H1 (cell line): ENCODE results near the gene BTBD7. TPM values are rescaled to one million over a fixed set of nuclear protein-coding genes. Genes with fewer than 3 reads are reported as not detected.

ENCODE experiments used
- CTCF ChIA-PET: fragments of 300-600 bp; sonication (Branson Sonifier 250); formaldehyde crosslinking; loops from one replicate; lab custom pipeline; 2021; ENCODE audit not compliant: partially characterized antibody; lab: Charles Lee
- POLR2A ChIA-PET: fragments of 300-600 bp; sonication (Branson Sonifier 250); formaldehyde crosslinking; loops from one replicate; lab custom pipeline; 2021; ENCODE audit warnings: inconsistent platforms; ENCODE audit not compliant: partially characterized antibody; lab: Charles Lee
- DNase-seq, 2 experiments: peaks; one replicate each; pipeline versions ENCODE4 v3.0.0 to v3.0.0-alpha.2; 2010 to 2022; ENCODE audit warnings: low spot score in 2 of 2, low read depth in 1 of 2, mixed read lengths in 1 of 2
- FAIRE-seq: peaks from 2 replicates; lab custom pipeline; 2011; peaks lifted over from hg19 to GRCh38; lab: Jason Lieb, UNC
- H2AFZ ChIP-seq: 2 replicates; pipeline ENCODE4 v1.8.1; 2012; ENCODE audit warnings: low read length, inconsistent platforms
- H2AK5ac ChIP-seq: 2 replicates; pipeline ENCODE4 v1.6.1; 2013; ENCODE audit warnings: low read depth, low read length
- H2BK120ac ChIP-seq: replicated peaks from 2 replicates; pipeline ENCODE3; 2013; ENCODE audit warnings: low read depth, low read length, inconsistent platforms
- H2BK12ac ChIP-seq: 2 replicates; pipeline ENCODE4 v1.6.1; 2013; ENCODE audit warnings: low read depth, low read length
- H2BK15ac ChIP-seq: 2 replicates; pipeline ENCODE4 v1.6.1; 2013; ENCODE audit warnings: low read length
- H2BK20ac ChIP-seq: 2 replicates; pipeline ENCODE4 v1.6.1; 2013; ENCODE audit warnings: low read length
- H2BK5ac ChIP-seq: 2 replicates; pipeline ENCODE4 v1.6.1; 2013; ENCODE audit warnings: low read depth, low read length
- H3K14ac ChIP-seq: 2 replicates; pipeline ENCODE4 v1.6.1; 2013; ENCODE audit warnings: inconsistent platforms; ENCODE audit not compliant: insufficient read length
- H3K18ac ChIP-seq: 2 replicates; pipeline ENCODE4 v1.6.1; 2013; ENCODE audit warnings: low read length; ENCODE audit errors: extremely low read depth
- H3K23ac ChIP-seq: 2 replicates; pipeline ENCODE4 v1.6.1; 2013; ENCODE audit warnings: inconsistent platforms; ENCODE audit not compliant: insufficient read length
- H3K23me2 ChIP-seq: 2 replicates; pipeline ENCODE4 v1.6.1; 2013; ENCODE audit warnings: low read depth, low read length
- H3K27ac ChIP-seq: 2 replicates; pipeline ENCODE4 v1.6.1; 2011; ENCODE audit warnings: low read depth, low read length, inconsistent platforms
- H3K27me3 ChIP-seq, 4 experiments: replicated peaks in 1 of 4; 1 replicate in 1 of 4; 2 replicates in 3 of 4; pipeline versions ENCODE4 v1.6.1 to v1.8.1; 2011 to 2013; ENCODE audit warnings: low read length in 3 of 4, mild to moderate bottlenecking in 3 of 4, inconsistent platforms in 2 of 4, mixed read lengths in 2 of 4, moderate library complexity in 1 of 4; ENCODE audit not compliant: control insufficient read depth in 3 of 4, insufficient read depth in 3 of 4; ENCODE audit errors: extremely low read depth in 1 of 4
- H3K36me3 ChIP-seq, 4 experiments: 2 replicates each; pipeline versions ENCODE4 v1.6.1 to v1.8.1; 2011 to 2013; ENCODE audit warnings: mild to moderate bottlenecking in 4 of 4, low read length in 3 of 4, moderate library complexity in 2 of 4, control low read depth in 1 of 4, inconsistent platforms in 1 of 4; ENCODE audit not compliant: insufficient read depth in 4 of 4, control insufficient read depth in 2 of 4
- H3K4ac ChIP-seq: replicated peaks from 2 replicates; pipeline ENCODE3; 2013; ENCODE audit warnings: low read length, low read depth, mixed read lengths, inconsistent platforms; ENCODE audit not compliant: insufficient read length
- H3K4me1 ChIP-seq, 4 experiments: replicated peaks in 1 of 4; 1 replicate in 1 of 4; 2 replicates in 3 of 4; pipeline versions ENCODE4 v1.6.1 to v1.8.1; 2011 to 2013; ENCODE audit warnings: low read length in 3 of 4, inconsistent platforms in 2 of 4, mixed read lengths in 1 of 4; ENCODE audit not compliant: insufficient read depth in 4 of 4, control insufficient read depth in 3 of 4
- H3K4me2 ChIP-seq, 2 experiments: 2 replicates each; pipeline versions ENCODE4 v1.6.1 to v1.8.1; 2011 to 2013; ENCODE audit warnings: low read depth in 2 of 2, low read length in 2 of 2, control low read depth in 1 of 2, inconsistent platforms in 1 of 2, mild to moderate bottlenecking in 1 of 2; ENCODE audit not compliant: insufficient read depth in 1 of 2
- H3K4me3 ChIP-seq, 4 experiments: fragments of 200-600, 300-600 bp in 1 of 4; sonication (generic), shearing (Covaris generic), sonication (Bioruptor Twin) in 1 of 4; 2 replicates each; pipeline versions ENCODE4 v1.5.1 to v1.8.1; 2011 to 2016; ENCODE audit warnings: low read length in 4 of 4, low read depth in 3 of 4, control low read depth in 2 of 4, inconsistent platforms in 2 of 4, mild to moderate bottlenecking in 2 of 4, mixed read lengths in 1 of 4, moderate library complexity in 1 of 4; ENCODE audit not compliant: insufficient read depth in 2 of 4; ENCODE audit errors: extremely low read depth in 1 of 4
- H3K56ac ChIP-seq: replicated peaks from 2 replicates; pipeline ENCODE3; 2013; ENCODE audit warnings: low read depth, mild to moderate bottlenecking, mixed read lengths, low read length, inconsistent platforms; ENCODE audit not compliant: insufficient read length
- H3K79me1 ChIP-seq: 2 replicates; pipeline ENCODE4 v1.6.1; 2013; ENCODE audit warnings: low read depth, low read length, control low read depth
- H3K79me2 ChIP-seq, 2 experiments: 2 replicates each; pipeline versions ENCODE4 v1.6.1 to v1.8.1; 2012 to 2013; ENCODE audit warnings: low read length in 2 of 2, mild to moderate bottlenecking in 2 of 2, inconsistent platforms in 1 of 2; ENCODE audit not compliant: insufficient read depth in 2 of 2, control insufficient read depth in 1 of 2
- H3K9ac ChIP-seq, 4 experiments: replicated peaks in 1 of 4; 1 replicate in 1 of 4; 2 replicates in 3 of 4; pipeline versions ENCODE4 v1.6.1 to v1.8.1; 2011 to 2013; ENCODE audit warnings: low read depth in 3 of 4, low read length in 3 of 4, control low read depth in 2 of 4, mild to moderate bottlenecking in 2 of 4, moderate library complexity in 2 of 4, inconsistent platforms in 1 of 4; ENCODE audit errors: extremely low read depth in 1 of 4
- H3K9me3 ChIP-seq, 2 experiments: 2 replicates each; pipeline versions ENCODE4 v1.6.1 to v1.8.1; 2012 to 2013; ENCODE audit warnings: mild to moderate bottlenecking in 2 of 2, moderate library complexity in 2 of 2, control low read depth in 1 of 2, inconsistent platforms in 1 of 2, low read depth in 1 of 2, low read length in 1 of 2, mixed read lengths in 1 of 2; ENCODE audit not compliant: insufficient read depth in 2 of 2
- H4K20me1 ChIP-seq, 2 experiments: replicated peaks in 1 of 2; 2 replicates each; pipeline versions ENCODE3 to v1.8.1; 2011 to 2013; ENCODE audit warnings: inconsistent platforms in 2 of 2, low read length in 2 of 2, mild to moderate bottlenecking in 1 of 2; ENCODE audit not compliant: insufficient read depth in 2 of 2, control insufficient read depth in 1 of 2
- H4K5ac ChIP-seq: 2 replicates; pipeline ENCODE4 v1.6.1; 2013; ENCODE audit warnings: low read length, low read depth, mixed read lengths, inconsistent platforms; ENCODE audit not compliant: insufficient read length
- H4K8ac ChIP-seq: 2 replicates; pipeline ENCODE4 v1.8.0; 2013; ENCODE audit warnings: mild to moderate bottlenecking, moderate library complexity, low read length, inconsistent platforms; ENCODE audit not compliant: insufficient read depth; ENCODE audit errors: extremely low read depth
- H4K91ac ChIP-seq: replicated peaks from 2 replicates; pipeline ENCODE3; 2013; ENCODE audit warnings: low read length, mixed read lengths, inconsistent platforms; ENCODE audit not compliant: insufficient read length
- SIRT6 ChIP-seq: IDR thresholded peaks from one replicate; pipeline ENCODE4 v1.7.1; 2012; ENCODE audit warnings: low read length, inconsistent platforms
- WGBS, 2 experiments: shearing (Covaris generic) in 1 of 2; methylation state at CpG; one replicate each; pipeline versions ENCODE4 v1.1.6 to v1.1.7; 2013 to 2015; ENCODE audit warnings: low lambda C conversion rate in 2 of 2, mixed read lengths in 2 of 2, inconsistent platforms in 1 of 2, low coverage in 1 of 2, missing lambda C conversion rate in 1 of 2; ENCODE audit not compliant: insufficient replicate concordance in 2 of 2, insufficient coverage in 1 of 2, insufficient read length in 1 of 2; ENCODE audit errors: extremely low coverage in 1 of 2, missing lambda C conversion rate in 1 of 2; 5-methylcytosine and 5-hydroxymethylcytosine counted together
- polyA plus RNA-seq, 7 experiments: library from polyadenylated mRNA; depleted of rRNA in 3 of 7; stranded (reverse) in 5 of 7; unstranded in 2 of 7; fragments of >200 nt in 5 of 7; fragments of 200-250 nt in 2 of 7; gene quantifications; 1 replicate in 5 of 7; 2 replicates in 1 of 7; 4 replicates in 1 of 7; pipeline versions ENCODE4 v1.2.1 to v1.2.3, GENCODE V29; 2011 to 2013; ENCODE audit warnings: missing spikeins in 2 of 7, mixed read lengths in 2 of 7
- total RNA-seq: library from RNA; stranded (reverse); fragmentation: NEBNext Ultra II Directional; extraction: Animal tissue kit (Norgen Biotek cat#: 25700); gene quantifications from 2 replicates; pipeline ENCODE4 v1.2.1, GENCODE V29; 2021

The BTBD7 gene
- total and polyA plus RNA-seq, 2 of the 8 experiments (the other 6 are each of a cell fraction or from before 2014, with no cell fraction given): 12.1 to 46.1 TPM

DNA sequence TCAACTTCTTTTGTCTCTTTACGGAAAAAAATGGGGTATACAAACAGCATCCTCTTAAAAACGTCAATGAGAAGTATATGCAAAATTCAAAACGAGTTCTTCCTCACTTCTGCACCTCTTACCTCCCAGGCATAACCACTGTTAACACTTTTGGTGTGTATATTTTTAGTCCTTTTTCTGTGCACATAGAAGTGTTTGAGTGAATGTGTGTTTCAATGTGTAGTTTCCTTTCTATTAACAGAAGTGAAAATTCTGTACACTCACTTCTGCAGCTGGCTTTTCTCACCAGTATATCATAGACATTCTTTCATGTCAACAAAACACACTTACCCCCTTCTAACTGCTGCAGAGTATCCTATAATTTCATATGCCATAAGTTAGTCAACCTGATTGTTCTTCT lies 120.4 kb downstream of the BTBD7 start:
- Histone ChIP-seq H2BK20ac (no peak overlapping the region), H3K79me2 (peaks cover 0 to 10% of the 10 kb centered on the region in 2 experiments; a peak in 1 of 4 replicates), H3K18ac (no peak overlapping the region), H4K91ac (no peak overlapping the region), H2BK5ac (no peak overlapping the region), H4K5ac (no peak overlapping the region), H3K27me3 (no peaks in the 10 kb centered on the region), H3K14ac (no peak overlapping the region), H3K36me3 (peaks cover 4 to 25% (median 10%) of the 10 kb centered on the region in 4 experiments; a peak in 7 of 8 replicates), H3K4me2 (no peak overlapping the region), H2BK12ac (no peak overlapping the region), H2BK15ac (no peak overlapping the region), H4K8ac (no peak overlapping the region), H3K9ac (no peak overlapping the region), H3K4me3 (no peak overlapping the region), H2AK5ac (no peak overlapping the region), H3K56ac (no peak overlapping the region), H3K9me3 (no peaks in the 10 kb centered on the region), H3K4ac (no peak overlapping the region), H2AFZ (no peak overlapping the region), H2BK120ac (no peak overlapping the region), H3K79me1 (no peaks in the 10 kb centered on the region), H3K4me1 (peaks cover 0 to 6% (median 3%) of the 10 kb centered on the region in 4 experiments; a peak in 3 of 7 replicates), H4K20me1 (no peaks in the 10 kb centered on the region), H3K23ac (no peak overlapping the region), H3K27ac (no peak overlapping the region), H3K23me2 (peaks cover 5% of the 10 kb centered on the region)
- WGBS, 2 experiments: 80% methylated on average over 3 of the region's 3 CpGs; no CpG with 5 or more reads in 1 of the 2 experiments
- POLR2A ChIA-PET: no interaction called here
- CTCF ChIA-PET: interaction anchor here (0.7 kb wide), 1 partner anchor 60 kb away, joined by 3 read pairs; no protein-coding TSS in a partner anchor
- TF ChIP-seq SIRT6: no peak
- no peak for DNase-seq
- no peak for FAIRE-seq
